ENCODE measurements around the gene FNDC5.
"Not testable (repeated sequence)": the region's sequence is repeated elsewhere in the genome, so short reads cannot be mapped to it uniquely, and the experiment has no call there.

The FNDC5 gene

DNA sequence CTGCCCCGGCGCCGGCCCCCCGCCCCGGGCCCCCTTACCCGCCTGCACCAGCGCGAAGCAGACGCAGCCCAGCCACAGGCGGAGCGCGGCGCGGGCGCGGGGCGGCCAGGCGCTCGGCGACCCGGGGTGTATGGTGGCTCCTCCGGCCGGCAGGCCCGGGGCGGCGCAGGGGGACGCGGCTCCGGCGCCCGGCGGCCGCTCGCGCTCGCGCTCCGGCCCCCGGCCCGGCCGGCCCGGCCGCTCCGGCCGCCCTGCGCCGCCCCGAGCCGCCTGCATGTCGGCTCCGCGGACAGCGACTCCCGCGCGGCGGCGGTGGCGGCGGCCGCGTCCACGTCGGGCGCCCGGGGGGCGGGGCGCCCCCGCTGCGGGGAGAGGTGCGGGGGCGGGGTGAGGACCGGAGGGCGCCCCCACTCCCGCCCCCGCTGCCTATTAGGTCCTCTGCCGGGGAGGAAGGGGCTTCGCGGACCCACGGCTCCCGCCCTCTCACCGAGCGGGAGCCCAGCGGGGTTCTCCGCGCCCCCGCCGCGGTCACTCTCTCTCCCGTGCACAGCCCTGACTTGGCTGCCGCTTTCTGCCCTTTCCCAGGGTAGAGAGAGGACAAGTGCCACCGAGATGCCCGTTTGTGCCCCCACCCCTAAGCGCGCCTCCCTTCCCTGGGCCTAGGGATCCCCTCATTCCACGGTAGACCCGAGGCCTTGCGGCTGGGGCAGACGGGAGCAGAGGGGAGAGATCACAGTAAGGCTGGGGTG, at the start of gene FNDC5:
FNDC5 (minus strand) TSS at position 298 of the 749 bp plus-strand sequence.
- DNase-seq (ENCODE audit: low read depth in 1 of 2, low spot score in 1 of 2), result no peak

DNA sequence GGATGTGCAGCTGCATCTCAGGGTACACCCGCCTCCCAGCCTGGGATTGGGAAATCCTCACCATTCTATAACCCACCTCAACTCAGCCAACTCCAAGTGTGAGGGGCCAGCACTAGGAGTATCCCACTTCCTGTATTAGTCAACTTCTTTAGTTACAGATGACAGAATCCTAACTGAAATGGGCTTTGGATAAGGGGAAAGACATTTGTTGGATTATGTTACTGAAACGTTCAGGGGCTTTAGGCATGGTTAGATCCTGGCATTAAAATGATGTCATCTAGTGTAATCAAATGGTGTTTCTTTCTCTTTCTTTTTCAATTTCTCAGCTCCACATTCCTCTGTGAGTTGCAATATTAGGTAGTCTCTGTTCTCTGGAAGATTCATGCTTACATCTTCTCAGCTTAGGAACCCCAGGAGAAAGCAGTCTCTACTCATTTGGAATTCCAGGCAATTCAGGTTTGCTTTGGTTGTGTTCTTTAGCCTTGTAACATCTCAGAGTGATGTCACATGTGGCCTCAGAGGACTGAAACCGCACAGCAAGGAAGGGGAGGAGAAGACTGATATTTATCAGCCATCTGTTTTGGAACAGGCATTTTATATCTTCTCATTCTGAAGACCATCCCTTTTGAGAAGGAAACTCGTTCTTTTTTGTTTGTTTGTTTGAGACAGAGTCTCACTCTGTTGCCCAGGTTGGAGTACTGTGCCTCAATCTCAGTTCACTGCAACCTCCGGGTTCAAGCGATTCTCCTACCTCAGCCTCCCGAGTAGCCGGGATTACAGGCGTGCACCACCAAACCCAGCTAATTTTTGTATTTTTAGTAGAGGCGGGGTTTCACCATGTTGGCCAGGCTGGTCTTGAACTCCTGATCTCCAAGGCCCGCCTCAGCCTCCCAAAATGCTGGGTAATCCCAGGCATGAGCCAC, 49.4 kb upstream of the FNDC5 start:
- DNase-seq (ENCODE audit: low read depth in 1 of 2, low spot score in 1 of 2), result no peak

DNA sequence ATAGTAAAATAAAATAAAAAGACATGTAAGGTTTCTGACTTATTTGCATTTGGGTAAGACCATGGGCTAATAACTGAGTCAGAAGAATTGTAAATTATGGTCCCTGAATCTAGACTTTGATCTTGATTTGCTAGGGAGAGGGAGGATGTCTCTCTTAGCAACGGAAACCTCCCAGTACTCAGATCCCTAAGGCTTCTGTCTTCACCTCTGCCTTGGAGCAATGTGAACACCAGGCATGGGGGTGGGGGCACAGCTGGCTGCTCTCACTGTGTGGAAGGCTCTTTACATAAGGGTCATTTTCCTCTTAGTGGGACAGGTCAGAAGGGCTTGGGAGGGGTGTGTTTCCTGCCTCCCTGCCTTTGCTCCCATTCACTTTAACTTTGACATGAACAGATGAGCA, 47.5 kb upstream of the FNDC5 start:
- no peak for DNase-seq (ENCODE audit: low read depth in 1 of 2, low spot score in 1 of 2)

DNA sequence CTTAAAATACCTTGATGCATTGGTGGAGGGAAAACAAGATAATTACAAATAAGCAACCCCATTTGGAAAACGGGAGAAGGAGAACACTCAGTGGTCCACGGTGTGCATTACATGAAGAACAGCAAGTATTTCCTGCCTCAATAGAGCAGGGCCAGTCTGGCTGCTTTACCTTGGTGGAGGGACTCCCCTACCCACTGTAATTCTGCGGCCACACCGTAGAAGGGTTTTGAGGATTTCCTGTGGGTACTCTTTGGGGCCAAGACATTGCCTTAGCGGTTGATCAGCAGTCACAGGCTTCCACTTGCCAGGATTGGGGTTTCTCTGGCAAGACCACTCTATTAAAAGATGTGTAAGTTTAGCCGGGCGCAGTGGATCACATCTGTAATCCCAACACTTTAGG, 46.8 kb upstream of the FNDC5 start:
- DNase-seq (ENCODE audit: low read depth in 1 of 2, low spot score in 1 of 2), result no peak

DNA sequence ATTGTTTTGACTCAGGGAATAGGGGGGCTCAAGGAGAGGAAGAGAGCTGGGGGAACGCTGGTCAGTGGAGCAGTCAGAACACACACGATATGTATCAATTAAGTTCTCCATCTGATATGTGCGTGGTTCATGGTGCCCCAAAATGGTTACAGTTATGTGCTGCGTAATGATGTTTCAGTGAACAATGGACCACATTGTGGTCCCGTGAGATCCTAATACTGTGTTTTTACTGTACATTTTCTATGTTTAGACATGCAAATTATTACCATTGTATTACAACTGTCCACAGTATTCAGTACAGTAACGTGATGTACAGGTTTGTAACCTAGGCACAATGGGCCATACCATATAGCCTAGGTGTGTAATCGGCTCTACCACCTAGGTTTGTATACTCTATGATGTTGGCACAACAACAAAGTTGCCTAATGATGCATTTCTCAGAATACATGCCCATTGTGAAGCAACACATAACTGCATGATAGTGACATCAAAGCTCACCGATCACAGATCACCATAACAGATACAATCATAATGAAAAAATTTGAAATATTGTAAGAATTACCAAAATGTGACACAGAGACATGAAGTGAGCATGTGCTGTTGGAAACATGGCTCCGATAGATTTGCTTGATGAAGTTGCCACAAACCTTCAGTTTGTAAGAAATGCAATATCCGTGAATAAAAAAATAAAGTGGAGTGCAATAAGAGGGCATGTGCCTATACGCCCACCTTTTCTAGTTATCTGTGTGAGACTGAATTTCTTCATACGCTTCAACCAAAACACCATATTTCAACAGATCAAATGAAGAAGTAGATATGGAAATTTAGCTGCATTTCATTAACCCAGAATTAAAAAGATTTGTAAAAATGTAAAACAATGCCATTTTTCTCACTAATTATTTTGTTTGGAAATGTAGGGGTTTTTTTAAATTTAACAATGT, 45.3 kb upstream of the FNDC5 start:
- DNase-seq (ENCODE audit: low read depth in 1 of 2, low spot score in 1 of 2), result no peak

DNA sequence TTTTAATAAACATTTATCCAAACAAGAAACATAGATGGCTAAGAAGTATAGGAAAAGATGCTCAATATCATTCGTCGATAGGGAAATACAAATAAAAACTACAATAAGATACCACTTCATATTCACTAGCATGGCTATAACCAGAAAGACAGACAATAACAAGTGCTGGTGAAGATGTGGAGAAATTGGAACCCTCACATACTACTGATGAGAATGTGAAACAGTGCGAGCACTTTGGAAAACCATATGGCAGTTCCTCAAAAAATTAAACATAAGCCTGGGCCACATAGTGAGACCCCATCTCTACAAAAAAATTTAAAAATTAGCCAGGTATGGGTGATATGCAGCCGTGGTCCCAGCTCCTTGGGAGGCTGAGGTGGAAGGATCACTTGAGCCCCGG, 39.6 kb upstream of the FNDC5 start:
- DNase-seq (ENCODE audit: low read depth in 1 of 2, low spot score in 1 of 2), result no peak

DNA sequence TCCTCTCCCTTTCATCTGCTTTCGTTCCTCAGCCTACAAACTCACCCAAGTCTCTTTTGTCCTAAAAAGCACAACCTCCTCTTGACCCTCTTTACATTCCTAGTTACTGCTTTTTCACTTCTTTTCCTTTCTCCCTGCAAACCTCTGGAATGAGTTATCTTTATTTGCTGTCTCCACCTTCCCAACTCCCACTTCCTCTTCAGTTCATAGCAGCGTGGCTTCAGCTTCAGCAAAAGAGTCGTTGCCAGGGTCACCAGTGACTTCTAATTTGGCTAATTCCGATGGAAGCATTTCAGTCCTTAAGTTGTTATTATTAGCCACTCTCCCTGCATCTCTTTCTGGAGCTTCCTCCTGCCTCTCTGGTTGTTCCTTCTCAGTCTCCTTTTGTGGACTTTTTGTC, 36.7 kb upstream of the FNDC5 start:
- DNase-seq (ENCODE audit: low read depth in 1 of 2, low spot score in 1 of 2), result no peak

DNA sequence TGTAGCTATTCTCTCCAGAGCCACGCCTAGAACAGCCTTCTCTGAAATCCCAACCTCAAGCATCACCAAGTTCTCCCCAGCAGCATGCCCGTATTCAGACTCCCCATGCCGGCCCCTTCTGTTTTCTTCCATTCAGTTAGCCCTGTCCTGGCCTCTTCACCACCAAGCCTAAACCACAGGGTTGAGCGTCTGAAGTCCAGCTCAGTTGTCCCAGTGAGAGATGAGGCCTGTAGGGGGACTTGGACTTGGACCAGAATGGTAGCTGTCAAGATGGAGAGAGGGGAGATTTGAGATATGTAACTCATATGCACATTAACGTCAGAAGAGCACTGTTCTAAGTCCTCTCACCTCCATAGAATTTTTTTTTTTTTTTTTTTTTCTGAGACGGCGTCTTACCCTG, 35.9 kb upstream of the FNDC5 start:
- DNase-seq (ENCODE audit: low read depth in 1 of 2, low spot score in 1 of 2), result no peak

DNA sequence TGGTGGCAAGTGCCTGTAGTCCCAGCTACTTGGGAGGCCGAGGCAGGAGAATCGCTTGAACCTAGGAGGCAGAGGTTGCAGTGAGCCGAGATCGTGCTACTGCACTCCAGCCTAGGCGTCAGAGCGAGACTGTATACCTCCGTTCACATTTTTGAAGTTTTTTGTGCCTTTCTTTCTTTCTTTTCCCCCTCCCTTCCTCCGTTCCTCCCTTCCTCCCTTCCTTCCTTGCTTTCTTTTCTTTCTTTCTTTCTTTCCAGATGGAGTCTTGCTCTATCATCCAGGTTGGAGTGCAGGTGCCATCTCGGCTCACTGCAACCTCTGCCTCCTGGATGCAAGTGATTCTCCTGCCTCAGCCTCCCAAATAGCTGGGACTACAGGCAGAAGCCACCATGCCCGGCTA, 34.9 kb upstream of the FNDC5 start:
- not testable (repeated sequence) for DNase-seq (ENCODE audit: low read depth in 1 of 2, low spot score in 1 of 2)

DNA sequence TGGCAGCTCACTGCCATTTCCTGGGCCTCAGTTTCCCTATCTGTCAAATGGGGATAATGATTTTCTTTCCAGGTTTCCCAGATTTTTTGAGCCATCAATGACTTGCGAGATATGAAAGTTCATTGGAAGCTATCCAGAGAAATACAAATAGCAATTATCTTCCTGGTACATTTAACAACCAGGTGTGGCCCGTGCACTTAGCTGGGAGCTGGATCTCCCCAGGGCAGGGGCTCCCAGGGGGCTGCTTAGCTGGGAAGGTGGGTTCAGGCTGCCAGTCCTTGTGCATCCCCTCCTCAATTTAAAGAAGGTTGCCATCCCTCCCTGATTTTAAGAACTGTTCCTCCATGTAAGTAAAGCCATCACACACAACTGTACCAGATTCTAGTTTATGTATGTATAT, 34.1 kb upstream of the FNDC5 start:
- no peak for DNase-seq (ENCODE audit: low read depth in 1 of 2, low spot score in 1 of 2)

DNA sequence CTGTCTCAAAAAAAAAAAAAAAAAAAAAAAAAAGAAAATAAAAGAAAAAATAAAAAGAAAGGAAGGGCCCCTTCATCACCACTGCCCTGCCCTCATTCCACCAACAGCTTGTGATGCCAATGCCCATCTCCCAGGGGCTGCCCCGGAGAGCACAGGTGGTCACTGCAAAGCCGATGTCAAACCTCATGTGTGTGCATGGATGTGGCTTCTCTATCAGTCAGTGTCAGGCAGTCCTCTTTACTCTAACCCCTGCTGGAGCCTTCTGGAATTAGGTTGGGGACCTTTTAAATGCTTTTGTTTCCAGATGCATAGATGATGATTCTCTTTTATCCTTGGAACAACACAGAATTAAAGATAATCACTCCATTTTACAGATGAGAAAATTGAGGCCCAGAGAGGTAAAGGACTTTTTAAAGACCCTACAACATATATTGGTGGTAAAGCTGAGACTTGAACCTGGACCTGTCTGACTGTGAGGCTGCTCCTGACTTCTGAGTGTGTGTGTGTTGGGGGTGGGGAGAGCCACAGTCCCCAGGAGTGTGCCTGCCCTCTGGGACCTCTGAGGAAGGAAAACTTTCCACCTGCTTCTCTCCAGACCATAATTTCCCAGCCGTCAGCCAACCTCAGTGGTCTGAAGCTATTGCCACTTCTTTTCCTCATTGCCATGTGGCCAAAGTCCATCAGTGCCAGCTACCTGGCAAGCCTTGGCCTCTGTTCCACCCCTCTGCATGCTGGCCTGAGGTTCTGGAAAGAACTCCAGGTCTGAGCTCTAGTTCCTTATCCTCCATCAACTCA, 33.5 kb upstream of the FNDC5 start:
- no peak for DNase-seq (ENCODE audit: low read depth in 1 of 2, low spot score in 1 of 2)

DNA sequence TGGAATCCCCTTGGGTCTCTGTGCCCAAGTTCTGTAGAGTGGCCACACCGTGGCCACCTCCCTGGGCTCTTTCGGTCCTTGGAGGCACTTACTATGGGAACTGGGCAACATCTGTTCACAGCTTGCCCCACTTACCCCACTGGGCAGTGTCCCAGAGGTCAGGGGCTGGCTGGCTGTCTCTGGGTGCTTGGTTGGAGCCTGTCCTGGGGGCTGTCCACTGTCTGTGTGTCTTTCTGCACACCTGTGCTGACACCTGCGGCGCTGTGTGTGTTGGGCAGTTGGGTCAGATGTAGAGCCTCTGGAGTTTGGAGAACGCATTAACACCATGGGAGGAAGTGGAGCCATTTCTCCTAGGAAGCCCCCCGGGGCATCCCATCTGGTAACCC, 31.8 kb upstream of the FNDC5 start:
- no peak for DNase-seq (ENCODE audit: low read depth in 1 of 2, low spot score in 1 of 2)

DNA sequence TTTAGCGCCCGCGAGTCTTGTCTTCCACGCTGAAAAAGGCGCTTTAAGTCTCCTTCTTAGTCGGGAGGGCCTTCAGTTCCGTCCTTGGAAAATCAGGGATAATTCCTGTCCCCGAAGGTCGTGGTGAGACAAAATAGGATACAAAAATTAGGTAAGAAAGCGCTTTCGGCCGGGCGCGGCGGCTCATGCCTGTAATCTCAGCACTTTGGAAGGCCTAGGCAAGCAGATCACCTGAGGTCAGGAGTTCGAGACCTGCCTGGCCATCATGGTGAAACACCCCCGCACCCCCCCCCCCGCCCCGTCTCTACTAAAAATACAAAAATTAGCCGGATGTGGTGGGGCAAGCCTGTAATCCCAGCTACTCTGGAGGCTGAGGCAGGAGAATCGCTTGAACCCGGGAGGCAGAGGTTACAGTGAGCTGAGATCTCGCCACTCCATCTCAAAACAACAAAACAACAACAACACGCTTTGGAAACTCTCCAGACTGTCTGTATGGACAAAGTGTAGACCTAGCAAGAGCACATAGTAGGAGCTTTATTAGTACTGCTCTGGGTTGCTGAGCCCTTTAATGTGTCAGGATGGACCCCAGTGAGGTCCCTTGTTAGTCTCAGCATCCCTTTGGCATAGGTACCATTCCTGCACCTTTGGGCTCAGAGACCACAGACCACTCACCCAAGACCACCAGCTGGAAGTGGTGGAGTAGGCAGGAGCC, 31.3 kb upstream of the FNDC5 start:
- no peak for DNase-seq (ENCODE audit: low read depth in 1 of 2, low spot score in 1 of 2)

DNA sequence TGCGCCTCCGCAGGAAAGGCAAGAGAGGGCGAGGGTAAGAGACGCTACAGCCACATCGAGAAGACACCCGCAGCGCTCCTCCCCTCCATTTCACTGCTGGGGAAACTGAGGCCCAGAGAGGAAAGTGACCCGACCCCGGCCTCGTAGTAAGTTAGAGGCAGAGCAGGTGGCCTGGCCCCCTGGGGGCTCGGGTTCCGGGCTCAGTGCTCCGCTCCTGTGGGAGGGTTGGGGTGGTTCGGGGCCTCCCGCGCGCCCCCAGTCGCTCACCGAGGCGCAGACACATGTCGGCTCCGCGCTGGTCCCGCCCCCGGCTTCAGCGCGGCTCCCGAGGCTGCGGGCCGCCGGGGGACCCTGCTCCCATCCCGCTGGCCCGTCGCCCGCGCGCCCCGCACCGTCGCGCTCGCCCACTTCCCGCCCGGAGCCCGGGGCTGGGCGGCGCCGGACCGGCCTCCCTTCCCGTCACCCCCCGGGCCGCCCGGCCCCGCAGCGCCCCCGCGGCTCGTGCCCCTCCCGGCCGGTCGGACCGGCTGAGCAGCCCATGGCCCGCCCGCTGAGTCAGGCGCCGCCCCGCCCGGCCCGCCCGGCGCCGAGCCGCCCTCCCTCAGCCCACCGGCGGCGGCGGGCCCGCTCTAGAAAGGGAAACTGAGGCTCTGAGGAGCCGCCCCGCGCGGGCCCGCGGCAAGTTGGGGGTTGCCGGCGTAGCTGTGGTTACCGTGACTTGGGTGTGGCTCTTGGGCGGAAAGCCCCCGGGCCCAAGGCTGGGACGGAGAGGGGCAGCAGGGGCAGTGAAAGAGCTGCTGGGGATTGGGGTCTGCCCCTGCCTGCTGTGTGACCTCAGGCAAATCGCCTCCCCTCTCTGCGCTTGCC, 30.5 kb upstream of the FNDC5 start, which contains the start of gene TMEM54:
TMEM54 (minus strand) TSS at position 434 of the 867 bp plus-strand sequence; CDS start at position 283, 151 bp downstream.
- DNase-seq (ENCODE audit: low read depth in 1 of 2, low spot score in 1 of 2), result no peak

DNA sequence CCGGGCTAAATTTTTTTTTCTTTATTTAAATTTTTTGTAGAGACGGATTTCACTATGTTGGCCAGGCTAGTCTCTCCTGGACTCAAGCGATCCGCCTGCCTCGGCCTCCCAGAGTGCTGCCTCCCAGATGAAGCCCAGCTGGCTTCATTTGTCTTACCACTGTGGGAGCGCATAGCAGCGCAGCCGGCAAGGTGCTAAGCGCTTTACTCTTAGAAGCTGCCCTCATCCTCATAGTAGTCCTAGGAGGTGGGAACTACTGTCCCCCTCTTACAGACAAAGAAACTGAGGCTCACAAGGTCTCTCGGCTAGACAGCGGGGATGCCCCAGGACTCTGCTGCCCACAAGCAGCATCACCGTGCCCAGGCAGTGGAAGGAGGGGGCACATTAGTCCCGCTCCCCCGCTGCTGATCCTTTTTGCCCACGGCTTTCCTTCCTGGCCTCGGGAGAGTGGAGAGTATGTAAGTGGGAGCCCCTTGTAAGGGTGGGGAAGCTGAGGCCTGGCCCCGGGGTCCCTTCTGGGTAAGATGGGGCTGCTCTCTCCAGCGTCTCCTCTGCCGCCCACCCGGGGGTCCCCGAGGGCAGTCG, 29.8 kb upstream of the FNDC5 start:
- no peak for DNase-seq (ENCODE audit: low read depth in 1 of 2, low spot score in 1 of 2)

DNA sequence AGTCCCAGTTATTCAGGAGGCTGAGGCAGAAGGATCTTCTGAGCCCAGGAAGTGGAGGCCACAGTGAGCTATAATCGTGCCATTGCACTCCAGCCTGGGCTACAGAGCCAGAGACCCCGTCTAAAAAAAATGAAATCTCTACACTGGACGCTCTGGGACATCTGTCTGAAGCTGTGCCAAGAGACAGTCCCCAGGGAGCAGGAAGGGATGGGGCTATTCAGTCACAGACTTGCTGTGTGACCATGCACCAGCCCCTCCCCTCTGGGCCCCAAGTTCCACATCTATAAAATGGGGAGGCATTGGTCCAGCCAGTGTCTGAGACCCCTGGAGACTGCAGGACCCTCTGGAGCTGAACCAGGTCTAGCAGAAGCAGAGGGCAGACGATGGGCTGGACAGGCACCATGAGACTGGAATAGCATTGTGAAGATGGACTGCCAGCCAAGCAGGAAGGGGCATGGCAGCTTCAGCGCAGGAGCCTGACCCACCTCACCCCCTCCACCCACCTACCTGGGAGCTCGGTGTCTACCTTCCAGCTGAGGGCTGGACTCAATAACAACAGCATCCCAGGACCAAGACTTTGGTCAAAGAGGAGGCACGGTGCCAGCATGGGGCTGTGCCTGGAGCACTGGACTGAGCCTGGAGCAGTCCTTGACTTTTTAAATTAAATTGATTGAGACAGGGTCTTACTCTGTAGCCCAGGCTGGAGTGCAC, 29.0 kb upstream of the FNDC5 start:
- DNase-seq (ENCODE audit: low read depth in 1 of 2, low spot score in 1 of 2), result no peak

DNA sequence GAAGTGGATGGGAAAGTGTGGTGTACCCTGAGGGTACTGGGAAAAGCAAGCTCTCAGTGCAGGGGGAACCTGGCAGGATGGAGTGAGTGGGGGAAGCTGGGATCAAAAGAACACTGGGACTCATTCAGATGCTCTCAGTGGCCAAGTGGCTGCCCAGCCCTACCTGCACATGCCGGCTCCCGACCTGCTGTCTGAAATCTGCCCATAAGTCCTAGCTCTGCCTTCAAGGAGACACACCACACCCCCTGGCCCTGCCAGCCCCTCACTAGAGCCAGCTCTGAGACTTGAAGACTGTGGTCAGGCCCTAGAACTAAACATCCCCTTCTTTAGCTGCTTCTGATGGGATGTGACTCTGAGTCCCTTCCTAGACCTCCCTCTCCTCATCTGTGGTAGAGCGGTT, 28.2 kb upstream of the FNDC5 start:
- DNase-seq (ENCODE audit: low read depth in 1 of 2, low spot score in 1 of 2), result no peak

DNA sequence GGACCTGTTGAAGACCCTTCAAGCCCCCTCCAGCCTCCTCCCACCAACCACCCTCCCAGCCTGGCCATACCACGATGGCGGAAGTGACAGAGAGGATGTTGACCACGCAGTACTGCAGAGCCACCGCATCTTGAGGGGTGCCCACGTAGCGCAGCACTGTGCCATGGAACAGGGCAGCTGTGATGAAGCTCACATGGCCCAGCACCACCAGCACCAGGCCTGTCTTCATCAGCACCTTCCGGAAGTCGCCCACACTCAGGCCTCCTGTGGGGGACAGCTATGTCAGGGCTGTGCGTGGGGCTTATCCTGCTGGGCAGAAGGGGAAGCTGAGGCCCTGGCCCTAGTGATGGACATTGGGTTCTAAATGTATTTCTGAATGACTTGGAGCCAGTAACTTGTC, 27.3 kb upstream of the FNDC5 start:
- no peak for DNase-seq (ENCODE audit: low read depth in 1 of 2, low spot score in 1 of 2)
